Measurements from ENCODE around the gene PLXDC2. TPM values are rescaled to one million over a fixed set of nuclear protein-coding genes. Genes with fewer than 3 reads are reported as not detected.

PLXDC2 gene
- total and polyA plus RNA-seq, 2 donors (not counting 1 experiment from before 2014, with no cell fraction given) = 0.07 TPM

- CTCF ChIA-PET = no interaction called here
Observed at GRCh38 chr10:20247891-20248708, 431.9 kb downstream of the PLXDC2 start.

More at GRCh38 chr10:20247891-20248708, 431.9 kb downstream of the PLXDC2 start:
- no peak overlapping the region for H3K4me2 ChIP-seq (replicated peaks; ENCODE audit: low read depth, low read length, poor library complexity, severe bottlenecking)
- WGBS (ENCODE audit: insufficient coverage) = 83% methylated on average over 1 of the region's 7 CpGs
- DNase-seq = no peak
- POLR2A ChIA-PET = interaction anchor here (0.7 kb wide), 1 partner anchor 21 kb away, joined by 3 read pairs; no protein-coding TSS in a partner anchor
- H3K27me3 ChIP-seq (replicated peaks in 1 of 4; ENCODE audit: control extremely low read depth in 1 of 4, control insufficient read depth in 3 of 4, insufficient read depth in 4 of 4, low read length in 3 of 4) = no peaks in the 10 kb centered on the region
- intact Hi-C loops (cut with micrococcal nuclease) = no loop called here
- no peaks in the 10 kb centered on the region for H3K36me3 ChIP-seq (replicated peaks in 1 of 2; ENCODE audit: control extremely low read depth in 1 of 2, control insufficient read depth in 1 of 2, extremely low read depth in 1 of 2, insufficient read depth in 2 of 2, low read length in 1 of 2)
- TF ChIP-seq CTCF (IDR thresholded peaks at IDR 0.05) = no peak
- no peak for TF ChIP-seq EZH2 (IDR thresholded peaks at IDR 0.05; ENCODE audit: borderline replicate concordance, insufficient read depth, low read depth, low read length, poor library complexity, severe bottlenecking)
- H3K27ac ChIP-seq (ENCODE audit: low read length in 2 of 2) = no peak overlapping the region
- H3K4me3 Mint-ChIP-seq = no peak overlapping the region
- H3K9me3 Mint-ChIP-seq (ENCODE audit: insufficient read depth) = no peaks in the 10 kb centered on the region
- H3K4me1 Mint-ChIP-seq = no peaks in the 10 kb centered on the region
- H3K27ac Mint-ChIP-seq = no peak overlapping the region
- H2AFZ ChIP-seq (ENCODE audit: insufficient read depth, low read depth, low read length, poor library complexity, severe bottlenecking) = no peak overlapping the region
- no peaks in the 10 kb centered on the region for H3K4me1 ChIP-seq (ENCODE audit: control insufficient read depth in 2 of 2, insufficient read depth in 2 of 2, low read length in 2 of 2)
- no peaks in the 10 kb centered on the region for H4K20me1 ChIP-seq (ENCODE audit: control insufficient read depth, insufficient read depth, low read length, poor library complexity, severe bottlenecking)
- H3K9ac ChIP-seq (ENCODE audit: low read length) = no peak overlapping the region
- H3K79me2 ChIP-seq (ENCODE audit: control insufficient read depth, insufficient read depth, low read length) = no peaks in the 10 kb centered on the region
- no peak overlapping the region for H3K4me3 ChIP-seq (ENCODE audit: control extremely low read depth in 1 of 5, extremely low read depth in 1 of 5, insufficient read depth in 1 of 5, low read depth in 2 of 5, low read length in 4 of 5)
- no peaks in the 10 kb centered on the region for H3K27me3 Mint-ChIP-seq
- peaks cover 0 to 4% (median 0%) of the 10 kb centered on the region in 3 donors for H3K9me3 ChIP-seq (ENCODE audit: control extremely low read depth in 1 of 3, control insufficient read depth in 2 of 3, insufficient read depth in 1 of 3, low read length in 2 of 3)
- no peak for ATAC-seq (ENCODE audit: low read depth)

Measured in B cell (primary cell).